Measurements from ENCODE around the gene RAB7B.

GRCh38 chr1:205994346-205994745 is 8.8 kb downstream of the RAB7B start:
- no peak for TF ChIP-seq SNAPC5 (CRISPR knock-in tag; IDR thresholded peaks at IDR 0.05; ENCODE audit: borderline replicate concordance)
- TF ChIP-seq ELF1 (CRISPR knock-in tag; IDR thresholded peaks at IDR 0.05), result no peak
- no peak for TF ChIP-seq ZNF644 (CRISPR knock-in tag; IDR thresholded peaks at IDR 0.05; ENCODE audit: low read depth)
- no peak for TF ChIP-seq CBX2 (IDR thresholded peaks at IDR 0.05; ENCODE audit: low read depth, low read length)
- no peak for TF ChIP-seq CBX2 (CRISPR knock-in tag; IDR thresholded peaks at IDR 0.05; ENCODE audit: low read depth)
- TF ChIP-seq SETDB1 (CRISPR knock-in tag; IDR thresholded peaks at IDR 0.05; ENCODE audit: borderline replicate concordance), result no peak
- no peak for TF ChIP-seq ZBTB34 (CRISPR knock-in tag; IDR thresholded peaks at IDR 0.05)
- no peak for TF ChIP-seq ESRRA (CRISPR knock-in tag; IDR thresholded peaks at IDR 0.05; ENCODE audit: low read depth)
- no peak for TF ChIP-seq CBX1 (IDR thresholded peaks at IDR 0.05; ENCODE audit: low read depth)
- TF ChIP-seq NFRKB (IDR thresholded peaks at IDR 0.05), result no peak
- TF ChIP-seq FOXJ3 (CRISPR knock-in tag; IDR thresholded peaks at IDR 0.05; ENCODE audit: borderline replicate concordance), result no peak
- TF ChIP-seq CTCF (CRISPR knock-in tag; IDR thresholded peaks at IDR 0.05), result no peak
- TF ChIP-seq MAFK (conservative IDR thresholded peaks at IDR 0.05 in 1 of 2, IDR thresholded peaks at IDR 0.05 in 1 of 2; ENCODE audit: low read length in 2 of 2), result no peak
- TF ChIP-seq TBX2 (CRISPR knock-in tag; IDR thresholded peaks at IDR 0.05; ENCODE audit: borderline replicate concordance), result no peak
